HepG2 (cell line): Measurements from ENCODE around the gene LYZ. TPM values are rescaled to one million over a fixed set of nuclear protein-coding genes. Genes with fewer than 3 reads are reported as not detected.
A peak's percentile ranks its signal among the peaks of the same experiment; 100 is the strongest.

Source experiments
- CHD4 ChIP-seq: fragments of 200-600 bp; sonication (generic); IDR thresholded peaks from 2 replicates; pipeline ENCODE4 v1.7.0; 2017; ENCODE audit warnings: mild to moderate bottlenecking, low read length, borderline replicate concordance
- FOSL2 ChIP-seq: sonication (generic); formaldehyde crosslinking; IDR thresholded peaks from 2 replicates; pipeline ENCODE4 v1.4.0; 2020; ENCODE audit warnings: missing genetic modification reagents
- FOXK1 ChIP-seq: sonication (generic); formaldehyde crosslinking; IDR thresholded peaks from 2 replicates; pipeline ENCODE4 v1.4.0; 2020; ENCODE audit warnings: low read depth, missing genetic modification reagents, borderline replicate concordance
- JUNB ChIP-seq: sonication (generic); formaldehyde crosslinking; IDR thresholded peaks from 2 replicates; pipeline ENCODE4 v1.8.0; 2022; ENCODE audit warnings: missing genetic modification reagents, mild to moderate bottlenecking, borderline replicate concordance
- LCORL ChIP-seq, 2 experiments: fragments of 450-650 bp in 1 of 2; sonication (generic) in 1 of 2; formaldehyde crosslinking in 1 of 2; IDR thresholded peaks; 2 replicates each; pipeline versions ENCODE4 v1.5.0 to v1.6.1; 2017 to 2020; ENCODE audit warnings: antibody characterized with exemption in 1 of 2, missing genetic modification reagents in 1 of 2
- RORA ChIP-seq: sonication (generic); formaldehyde crosslinking; IDR thresholded peaks from 2 replicates; pipeline ENCODE4 v1.5.0; 2020; ENCODE audit warnings: mild to moderate bottlenecking, missing genetic modification reagents, moderate library complexity
- SALL2 ChIP-seq: sonication (generic); formaldehyde crosslinking; IDR thresholded peaks from 2 replicates; pipeline ENCODE4 v1.8.1; 2023; ENCODE audit warnings: mild to moderate bottlenecking, missing genetic modification reagents, inconsistent platforms
- SAP130 ChIP-seq: IDR thresholded peaks from 2 replicates; pipeline ENCODE4 v1.6.1; 2016; ENCODE audit warnings: low read depth
- SOX13 ChIP-seq, 3 experiments: fragments of 450-650 bp in 1 of 3; sonication (generic) in 1 of 3; formaldehyde crosslinking in 1 of 3; IDR thresholded peaks in 2 of 3; conservative IDR thresholded peaks in 1 of 3; 2 replicates each; pipeline versions ENCODE4 v1.5.0 to v1.6.1; 2016 to 2020; ENCODE audit warnings: antibody characterized with exemption in 1 of 3, mild to moderate bottlenecking in 1 of 3, missing compliant biosample characterization in 1 of 3, missing genetic modification reagents in 1 of 3, moderate library complexity in 1 of 3
- STAG1 ChIP-seq: sonication (generic); formaldehyde crosslinking; IDR thresholded peaks from 2 replicates; pipeline ENCODE4 v1.4.0; 2020; ENCODE audit warnings: missing genetic modification reagents
- TCF7L2 ChIP-seq: IDR thresholded peaks from 2 replicates; pipeline ENCODE4 v1.6.1; 2011; ENCODE audit warnings: mild to moderate bottlenecking, low read depth, low read length, moderate library complexity
- ZBTB25 ChIP-seq: IDR thresholded peaks from 2 replicates; pipeline ENCODE4 v1.6.1; 2018; ENCODE audit warnings: missing genetic modification reagents
- ZMYM2 ChIP-seq: sonication (generic); formaldehyde crosslinking; IDR thresholded peaks from 2 replicates; pipeline ENCODE4 v1.8.0; 2022; ENCODE audit warnings: mild to moderate bottlenecking, missing genetic modification reagents
- ZNF17 ChIP-seq: sonication (generic); formaldehyde crosslinking; IDR thresholded peaks from 2 replicates; pipeline ENCODE4 v1.5.0; 2020; ENCODE audit warnings: mild to moderate bottlenecking, missing genetic modification reagents
- ZNF331 ChIP-seq: sonication (generic); formaldehyde crosslinking; IDR thresholded peaks from 2 replicates; pipeline ENCODE4 v1.4.0; 2020; ENCODE audit warnings: missing genetic modification reagents
- ZNF670 ChIP-seq: sonication (generic); formaldehyde crosslinking; IDR thresholded peaks from 2 replicates; pipeline ENCODE4 v1.8.0; 2022; ENCODE audit warnings: mild to moderate bottlenecking, missing genetic modification reagents, borderline replicate concordance
- polyA plus RNA-seq, 8 experiments: library from polyadenylated mRNA; depleted of rRNA in 3 of 8; stranded (reverse) in 7 of 8; unstranded in 1 of 8; fragments of >200 nt; fragmentation: Illumina TruSeq in 4 of 8; extraction: Trizol in 4 of 8; gene quantifications; 2 replicates each; pipeline versions ENCODE4 v1.2.1 to v1.2.3, GENCODE V29; 2011 to 2016; ENCODE audit warnings: low read depth in 4 of 8, missing spikeins in 1 of 8, mixed read lengths in 1 of 8; ENCODE audit not compliant: insufficient read depth in 1 of 8
- total RNA-seq, 5 experiments: library from RNA; depleted of rRNA; stranded (reverse); fragments of >200 nt; fragmentation: Illumina TruSeq; extraction: Trizol; gene quantifications; 2 replicates each; pipeline ENCODE4 v1.2.3, GENCODE V29; 2016; ENCODE audit warnings: low read depth in 1 of 5
- TF ChIP-seq, protein P1 (sequence below): sonication (generic); formaldehyde crosslinking; IDR thresholded peaks from 2 replicates; pipeline ENCODE4 v1.4.0; 2020; ENCODE audit warnings: missing genetic modification reagents
- TF ChIP-seq, protein P2 (sequence below): sonication (generic); formaldehyde crosslinking; IDR thresholded peaks from 2 replicates; pipeline ENCODE4 v1.8.0; 2022; ENCODE audit warnings: missing genetic modification reagents, mild to moderate bottlenecking, borderline replicate concordance
- TF ChIP-seq, protein P3 (sequence below): sonication (generic); formaldehyde crosslinking; IDR thresholded peaks from 2 replicates; pipeline ENCODE4 v1.4.0; 2020; ENCODE audit warnings: missing genetic modification reagents
- TF ChIP-seq, protein P4 (sequence below): sonication (generic); formaldehyde crosslinking; IDR thresholded peaks from 2 replicates; pipeline ENCODE4 v1.8.1; 2023; ENCODE audit warnings: missing genetic modification reagents, mild to moderate bottlenecking, borderline replicate concordance

Gene LYZ
- total and polyA plus RNA-seq, 2 of the 13 experiments (the other 11 are each of a cell fraction or from before 2014, with no cell fraction given): 1,788 to 2,054 TPM

GRCh38 chr12:69332815-69333358 lies 15.3 kb upstream of the LYZ start (continued):
- TF ChIP-seq, protein P1, sequence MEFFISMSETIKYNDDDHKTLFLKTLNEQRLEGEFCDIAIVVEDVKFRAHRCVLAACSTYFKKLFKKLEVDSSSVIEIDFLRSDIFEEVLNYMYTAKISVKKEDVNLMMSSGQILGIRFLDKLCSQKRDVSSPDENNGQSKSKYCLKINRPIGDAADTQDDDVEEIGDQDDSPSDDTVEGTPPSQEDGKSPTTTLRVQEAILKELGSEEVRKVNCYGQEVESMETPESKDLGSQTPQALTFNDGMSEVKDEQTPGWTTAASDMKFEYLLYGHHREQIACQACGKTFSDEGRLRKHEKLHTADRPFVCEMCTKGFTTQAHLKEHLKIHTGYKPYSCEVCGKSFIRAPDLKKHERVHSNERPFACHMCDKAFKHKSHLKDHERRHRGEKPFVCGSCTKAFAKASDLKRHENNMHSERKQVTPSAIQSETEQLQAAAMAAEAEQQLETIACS (CRISPR knock-in tag): no peak
- TF ChIP-seq, protein P2, sequence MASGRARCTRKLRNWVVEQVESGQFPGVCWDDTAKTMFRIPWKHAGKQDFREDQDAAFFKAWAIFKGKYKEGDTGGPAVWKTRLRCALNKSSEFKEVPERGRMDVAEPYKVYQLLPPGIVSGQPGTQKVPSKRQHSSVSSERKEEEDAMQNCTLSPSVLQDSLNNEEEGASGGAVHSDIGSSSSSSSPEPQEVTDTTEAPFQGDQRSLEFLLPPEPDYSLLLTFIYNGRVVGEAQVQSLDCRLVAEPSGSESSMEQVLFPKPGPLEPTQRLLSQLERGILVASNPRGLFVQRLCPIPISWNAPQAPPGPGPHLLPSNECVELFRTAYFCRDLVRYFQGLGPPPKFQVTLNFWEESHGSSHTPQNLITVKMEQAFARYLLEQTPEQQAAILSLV (CRISPR knock-in tag): no peak
- TF ChIP-seq STAG1 (CRISPR knock-in tag) (peak; percentile 13; the same call in 1 of the 2 replicates), SALL2 (0 out of 2 replicates have a peak, but pooled peaks have one; percentile 33), FOSL2 (peak; percentile 49; the same call in 1 of the 2 replicates), LCORL (IDR thresholded peaks at IDR 0.05) (peak; percentile 85), LCORL (CRISPR knock-in tag; IDR thresholded peaks at IDR 0.05) (no peak), RORA (CRISPR knock-in tag) (0 out of 2 replicates have a peak, but pooled peaks have one; percentile 51), ZNF331 (CRISPR knock-in tag) (peak; percentile 77; the same call in 1 of the 2 replicates), SOX13 (IDR thresholded peaks at IDR 0.05) (peak; percentile 62), SOX13 (CRISPR knock-in tag; conservative IDR thresholded peaks at IDR 0.05 in 1 of 2, IDR thresholded peaks at IDR 0.05 in 1 of 2) (peak; percentile 8 to 89; a peak in 2 of 4 replicates), JUNB (CRISPR knock-in tag) (no peak), CHD4 (0 out of 2 replicates have a peak, but pooled peaks have one; percentile 59), FOXK1 (CRISPR knock-in tag) (peak; percentile 88), ZNF670 (no peak), ZBTB25 (CRISPR knock-in tag) (peak; percentile 62; the same call in 1 of the 2 replicates), ZMYM2 (no peak), ZNF17 (no peak), SAP130 (CRISPR knock-in tag) (peak; percentile 89), TCF7L2 (0 out of 2 replicates have a peak, but pooled peaks have one; percentile 61)
- TF ChIP-seq, protein P3, sequence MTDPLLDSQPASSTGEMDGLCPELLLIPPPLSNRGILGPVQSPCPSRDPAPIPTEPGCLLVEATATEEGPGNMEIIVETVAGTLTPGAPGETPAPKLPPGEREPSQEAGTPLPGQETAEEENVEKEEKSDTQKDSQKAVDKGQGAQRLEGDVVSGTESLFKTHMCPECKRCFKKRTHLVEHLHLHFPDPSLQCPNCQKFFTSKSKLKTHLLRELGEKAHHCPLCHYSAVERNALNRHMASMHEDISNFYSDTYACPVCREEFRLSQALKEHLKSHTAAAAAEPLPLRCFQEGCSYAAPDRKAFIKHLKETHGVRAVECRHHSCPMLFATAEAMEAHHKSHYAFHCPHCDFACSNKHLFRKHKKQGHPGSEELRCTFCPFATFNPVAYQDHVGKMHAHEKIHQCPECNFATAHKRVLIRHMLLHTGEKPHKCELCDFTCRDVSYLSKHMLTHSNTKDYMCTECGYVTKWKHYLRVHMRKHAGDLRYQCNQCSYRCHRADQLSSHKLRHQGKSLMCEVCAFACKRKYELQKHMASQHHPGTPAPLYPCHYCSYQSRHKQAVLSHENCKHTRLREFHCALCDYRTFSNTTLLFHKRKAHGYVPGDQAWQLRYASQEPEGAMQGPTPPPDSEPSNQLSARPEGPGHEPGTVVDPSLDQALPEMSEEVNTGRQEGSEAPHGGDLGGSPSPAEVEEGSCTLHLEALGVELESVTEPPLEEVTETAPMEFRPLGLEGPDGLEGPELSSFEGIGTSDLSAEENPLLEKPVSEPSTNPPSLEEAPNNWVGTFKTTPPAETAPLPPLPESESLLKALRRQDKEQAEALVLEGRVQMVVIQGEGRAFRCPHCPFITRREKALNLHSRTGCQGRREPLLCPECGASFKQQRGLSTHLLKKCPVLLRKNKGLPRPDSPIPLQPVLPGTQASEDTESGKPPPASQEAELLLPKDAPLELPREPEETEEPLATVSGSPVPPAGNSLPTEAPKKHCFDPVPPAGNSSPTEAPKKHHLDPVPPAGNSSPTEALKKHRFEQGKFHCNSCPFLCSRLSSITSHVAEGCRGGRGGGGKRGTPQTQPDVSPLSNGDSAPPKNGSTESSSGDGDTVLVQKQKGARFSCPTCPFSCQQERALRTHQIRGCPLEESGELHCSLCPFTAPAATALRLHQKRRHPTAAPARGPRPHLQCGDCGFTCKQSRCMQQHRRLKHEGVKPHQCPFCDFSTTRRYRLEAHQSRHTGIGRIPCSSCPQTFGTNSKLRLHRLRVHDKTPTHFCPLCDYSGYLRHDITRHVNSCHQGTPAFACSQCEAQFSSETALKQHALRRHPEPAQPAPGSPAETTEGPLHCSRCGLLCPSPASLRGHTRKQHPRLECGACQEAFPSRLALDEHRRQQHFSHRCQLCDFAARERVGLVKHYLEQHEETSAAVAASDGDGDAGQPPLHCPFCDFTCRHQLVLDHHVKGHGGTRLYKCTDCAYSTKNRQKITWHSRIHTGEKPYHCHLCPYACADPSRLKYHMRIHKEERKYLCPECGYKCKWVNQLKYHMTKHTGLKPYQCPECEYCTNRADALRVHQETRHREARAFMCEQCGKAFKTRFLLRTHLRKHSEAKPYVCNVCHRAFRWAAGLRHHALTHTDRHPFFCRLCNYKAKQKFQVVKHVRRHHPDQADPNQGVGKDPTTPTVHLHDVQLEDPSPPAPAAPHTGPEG: no peak
- TF ChIP-seq, protein P4, sequence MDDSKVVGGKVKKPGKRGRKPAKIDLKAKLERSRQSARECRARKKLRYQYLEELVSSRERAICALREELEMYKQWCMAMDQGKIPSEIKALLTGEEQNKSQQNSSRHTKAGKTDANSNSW: no peak
